GM19035 (cell line): ENCODE results near the gene DOK3.

ENCODE experiments used
- ATAC-seq: cut with Tn5 transposase; IDR thresholded peaks from one replicate; pipeline ENCODE4 v1.9.1; 2021; ENCODE audit not compliant: unreplicated experiment

DOK3 gene

DNA sequence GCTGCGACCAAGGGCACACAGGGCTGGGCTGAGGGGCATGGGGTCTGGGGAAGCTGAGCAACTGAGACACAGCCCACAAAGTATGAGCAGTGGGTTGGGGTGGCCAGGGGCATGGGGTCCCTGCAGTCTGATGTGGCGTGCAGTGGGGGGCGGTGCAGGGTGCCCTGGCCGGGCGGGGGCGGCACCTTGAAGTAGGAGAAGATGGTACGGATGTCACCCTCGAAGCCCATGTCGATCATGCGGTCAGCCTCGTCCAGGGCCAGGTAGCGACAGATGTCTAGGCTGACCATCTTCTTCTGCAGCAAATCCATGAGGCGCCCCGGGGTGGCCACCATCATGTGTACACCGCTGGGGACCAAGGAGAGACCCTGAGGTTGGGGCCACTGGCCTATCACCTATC is 3.9 kb upstream of the DOK3 start:
- no peak for ATAC-seq

DNA sequence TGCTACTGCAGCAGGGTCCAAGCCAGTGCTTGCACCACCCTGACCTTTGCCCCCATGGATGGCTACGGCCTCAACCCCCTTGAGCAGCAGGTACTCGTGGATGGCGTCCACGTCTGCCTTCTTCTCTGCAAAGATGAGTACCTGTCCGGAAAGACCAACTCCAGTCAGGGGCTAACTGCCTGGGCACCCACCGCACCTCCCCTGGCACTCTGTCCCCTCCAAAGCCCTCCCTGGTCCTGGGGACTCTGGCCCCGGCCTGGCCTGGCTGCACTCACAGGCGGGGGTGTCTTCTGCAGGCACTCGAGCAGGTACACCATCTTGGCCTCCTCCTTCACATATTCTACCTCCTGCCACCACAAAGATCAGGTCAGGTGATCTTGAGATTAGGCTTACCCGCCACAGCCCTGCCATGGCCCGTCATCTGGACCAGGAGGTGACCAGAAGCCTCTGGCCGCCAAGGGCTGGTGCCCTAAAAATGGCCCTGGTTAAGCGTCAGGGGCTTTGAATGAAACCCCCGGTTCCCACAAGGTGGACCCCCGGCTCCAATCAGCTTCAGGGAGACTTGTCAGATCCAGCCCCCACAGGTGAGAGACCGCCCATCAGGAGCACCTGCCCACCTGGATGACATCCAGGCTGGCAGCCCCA is 3.2 kb upstream of the DOK3 start:
- ATAC-seq = no peak

DNA sequence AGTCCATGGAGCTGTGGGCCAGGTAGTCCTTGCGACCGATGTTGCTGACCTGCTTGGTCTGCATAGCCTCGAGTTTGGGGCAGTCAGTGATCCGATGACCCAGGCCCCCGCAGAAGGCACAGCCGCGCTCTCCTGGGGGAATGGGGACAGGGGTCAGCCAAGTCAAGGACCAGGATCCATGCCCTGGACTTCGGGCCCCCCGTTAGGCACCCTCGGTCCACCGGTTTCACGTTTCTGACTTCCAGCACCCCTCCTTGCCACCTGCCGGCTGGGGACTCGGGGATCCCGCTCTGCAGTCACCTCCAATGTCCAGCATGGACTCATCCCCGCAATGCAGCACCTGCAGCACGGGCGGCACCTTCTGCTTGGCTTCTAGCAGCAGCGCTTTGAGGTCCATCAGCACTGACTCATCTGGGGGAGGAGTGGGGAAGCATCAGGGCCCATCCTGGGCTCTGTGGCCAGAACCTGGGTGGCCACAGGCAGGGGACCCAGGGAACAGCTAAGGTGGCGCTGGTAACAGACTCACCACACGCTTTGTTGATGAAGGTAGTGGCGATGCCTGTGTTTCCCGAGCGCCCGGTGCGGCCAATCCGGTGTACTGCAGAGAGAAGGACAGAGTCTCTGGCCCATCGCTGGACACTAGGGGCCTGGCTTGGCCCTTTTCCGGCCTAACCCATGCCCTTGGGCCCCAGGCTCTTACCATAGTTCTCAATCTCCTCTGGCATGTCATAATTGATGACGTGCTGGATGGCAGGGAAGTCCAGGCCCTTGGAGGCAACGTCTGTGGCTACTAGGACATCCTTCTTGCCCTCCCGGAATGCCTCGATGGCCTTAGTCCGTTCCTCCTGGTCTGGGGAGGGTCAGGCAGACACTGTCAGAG is 2.4 kb upstream of the DOK3 start:
- ATAC-seq = no peak

DNA sequence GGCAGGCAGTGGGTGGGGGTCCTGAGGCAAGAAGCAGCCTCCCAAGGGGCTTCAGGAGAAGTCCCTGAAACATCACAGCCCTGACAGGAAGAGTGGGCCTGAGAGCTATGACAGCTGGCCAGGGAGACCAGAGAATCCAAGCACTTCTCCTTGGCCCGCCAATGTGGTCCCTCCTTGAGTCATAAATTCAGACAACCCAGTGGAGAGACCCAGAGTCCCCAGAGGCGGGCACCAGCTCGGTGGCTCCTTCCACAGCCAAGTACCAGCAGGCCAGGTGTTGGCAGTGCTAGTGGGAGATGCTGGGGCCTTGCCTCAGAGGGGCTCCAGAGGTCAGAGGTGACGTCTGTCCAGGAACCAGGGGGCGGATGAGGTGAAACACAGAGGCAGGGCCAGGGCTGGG is 1.6 kb upstream of the DOK3 start:
- no peak for ATAC-seq

DNA sequence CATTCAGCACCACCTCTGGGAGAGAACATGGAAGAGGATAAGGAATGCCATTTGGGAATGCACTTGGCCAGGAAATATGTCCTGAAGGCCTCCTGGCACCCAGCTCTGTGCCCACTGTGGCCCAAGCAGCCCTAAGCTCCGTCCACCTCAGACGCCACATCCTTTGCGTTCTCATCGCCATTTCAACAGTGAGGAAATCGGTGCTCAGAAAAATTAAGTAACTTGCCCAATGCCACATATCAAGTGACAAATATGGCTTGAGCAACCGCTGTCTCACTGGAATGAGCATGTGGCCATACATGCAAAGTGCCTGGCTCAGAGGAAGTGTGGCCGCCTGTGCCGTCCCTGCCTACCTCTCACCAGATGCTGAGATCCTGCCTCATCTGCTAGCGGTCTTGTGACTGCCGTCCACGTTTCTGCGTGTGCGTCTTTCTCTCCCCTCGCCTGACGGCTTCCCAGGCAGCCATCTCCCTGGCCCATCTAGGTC is 984 bp upstream of the DOK3 start:
- peak; percentile 39 for ATAC-seq

DNA sequence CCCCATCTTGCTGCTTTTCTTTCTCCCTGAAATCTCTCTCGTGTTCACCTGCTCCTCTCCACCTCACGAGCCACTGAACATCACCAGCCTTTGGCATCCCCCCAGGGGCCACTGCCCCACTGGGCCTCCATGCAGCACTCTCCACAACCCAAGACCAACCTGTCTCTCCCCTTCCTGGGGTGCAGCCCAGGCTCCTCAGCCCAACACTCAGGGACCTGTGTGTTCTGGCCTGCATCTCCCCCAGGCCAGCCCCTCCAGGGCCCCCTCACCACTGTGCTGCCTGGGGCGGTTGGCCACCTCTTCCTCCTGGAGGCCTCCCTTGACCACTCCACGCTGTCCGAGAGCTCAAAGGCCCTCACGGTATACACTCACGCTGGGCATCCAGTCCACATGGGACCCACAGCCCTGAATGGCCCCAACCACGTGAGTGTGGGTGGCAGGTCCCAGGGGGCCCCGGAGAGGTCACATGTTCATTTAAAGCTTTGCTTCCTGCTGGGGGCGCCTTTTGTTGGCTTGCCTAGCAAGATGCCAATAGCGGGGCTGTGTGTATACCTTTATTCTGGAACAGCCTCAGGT is 453 bp upstream of the DOK3 start:
- ATAC-seq = peak; percentile 44

DNA sequence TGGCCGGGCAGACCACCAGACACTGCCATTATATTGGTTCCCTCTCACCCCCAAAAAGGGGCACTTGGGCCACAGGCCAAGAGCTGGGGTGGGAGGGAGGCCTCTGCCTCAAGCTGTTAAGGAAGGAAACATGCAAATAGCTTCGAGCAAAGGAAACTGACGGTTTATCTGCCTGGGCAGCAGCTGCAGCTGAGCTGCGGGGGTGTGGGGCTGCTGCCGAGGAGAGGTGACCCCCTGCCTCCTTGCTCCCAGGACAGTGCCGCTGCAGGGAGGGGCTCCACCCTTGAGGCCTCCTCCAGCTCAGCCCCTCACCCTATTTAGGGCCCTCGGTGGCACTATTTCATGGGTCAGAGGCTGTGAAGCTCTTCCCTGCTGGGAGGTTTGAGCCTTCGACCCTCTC is 789 bp downstream of the DOK3 start:
- ATAC-seq = peak; percentile 35

DNA sequence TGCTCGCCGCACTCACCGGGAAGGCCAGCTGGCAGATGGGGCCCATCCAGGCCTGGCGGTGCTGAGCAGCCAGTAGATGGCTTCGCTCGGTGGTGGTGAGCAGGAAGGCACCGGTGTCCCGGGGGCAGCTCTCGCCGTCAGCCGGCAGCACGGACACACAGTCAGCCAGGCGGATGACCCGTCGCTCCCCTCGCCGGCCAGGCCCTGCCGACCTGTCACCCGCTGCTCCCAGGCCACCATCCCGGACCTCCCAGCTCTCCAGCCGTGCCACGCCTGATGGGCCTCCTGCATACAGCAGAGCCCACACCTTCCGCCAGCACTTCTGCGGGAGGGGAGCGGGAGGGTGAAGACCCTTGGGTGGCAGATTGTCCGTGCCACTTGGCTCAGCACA is 1.4 kb downstream of the DOK3 start:
- ATAC-seq = no peak

DNA sequence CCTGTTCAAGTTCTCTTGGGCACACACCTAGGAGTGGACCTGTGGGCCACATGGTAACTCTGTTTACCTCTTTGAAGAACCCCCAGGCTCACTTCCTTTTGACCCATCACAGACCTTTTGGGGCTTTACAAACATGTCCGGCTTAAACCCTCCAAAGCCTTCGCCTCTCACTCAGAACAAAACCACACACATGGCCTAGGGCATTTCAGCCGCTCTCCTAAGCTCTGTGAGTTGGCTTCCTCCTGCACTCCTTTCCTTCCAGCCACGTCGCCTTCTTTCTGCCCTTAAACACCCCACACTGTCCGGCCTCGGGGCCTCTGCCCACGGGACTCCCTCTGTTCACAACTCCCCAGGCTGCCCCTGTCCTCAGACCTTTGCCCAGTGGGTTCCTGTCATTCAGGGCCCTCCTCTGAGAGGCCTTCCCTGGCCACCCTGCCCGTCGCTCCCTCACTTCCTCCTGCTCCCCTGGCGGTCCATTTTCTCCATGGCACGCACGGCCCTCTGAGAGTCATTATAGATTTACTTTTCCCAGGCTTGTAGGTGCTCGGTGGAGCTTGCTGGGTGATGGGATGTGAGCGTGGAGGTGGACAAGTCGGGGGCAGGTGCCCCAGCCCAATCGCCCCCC is 1.9 kb downstream of the DOK3 start:
- ATAC-seq = no peak

DNA sequence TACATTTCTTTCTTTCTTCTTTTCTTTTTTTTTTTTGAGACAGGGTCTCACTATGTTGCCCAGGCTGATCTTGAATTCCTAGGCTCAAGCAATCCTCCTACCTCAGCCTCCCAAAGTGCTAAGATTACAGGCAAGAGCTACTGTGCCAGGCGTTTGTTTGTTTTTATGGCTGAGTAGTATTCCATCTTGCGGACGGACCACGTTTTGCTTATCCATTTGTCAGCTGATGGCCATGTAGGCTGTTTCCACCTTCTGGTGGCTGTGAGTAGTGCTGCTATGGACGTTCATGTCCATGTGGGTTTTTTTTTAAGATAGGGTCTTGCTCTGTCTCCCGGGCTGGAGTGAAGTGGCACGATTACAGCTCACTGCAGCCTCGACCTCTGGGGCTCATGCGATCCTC is 2.5 kb downstream of the DOK3 start:
- no peak for ATAC-seq

DNA sequence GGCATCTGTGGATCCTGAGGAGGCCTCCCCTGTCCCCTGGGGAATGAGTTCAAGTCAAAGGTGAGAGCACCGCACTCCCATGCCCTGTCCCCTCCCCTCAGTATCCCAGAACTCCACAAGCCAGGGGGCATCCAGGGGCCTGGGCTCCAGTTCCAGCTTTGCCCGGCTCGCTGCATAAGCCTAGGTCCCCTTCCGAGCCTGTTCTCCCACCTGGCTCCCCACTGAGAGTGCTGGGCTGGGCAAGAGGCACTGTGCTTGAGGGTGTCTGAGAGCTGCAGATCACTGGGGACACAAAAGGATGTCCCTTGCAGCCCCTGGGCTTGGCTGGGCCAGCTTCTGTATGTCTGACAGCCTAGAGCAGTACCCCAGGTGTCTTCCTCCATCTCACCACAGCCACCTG is 4.6 kb downstream of the DOK3 start:
- ATAC-seq = no peak

DNA sequence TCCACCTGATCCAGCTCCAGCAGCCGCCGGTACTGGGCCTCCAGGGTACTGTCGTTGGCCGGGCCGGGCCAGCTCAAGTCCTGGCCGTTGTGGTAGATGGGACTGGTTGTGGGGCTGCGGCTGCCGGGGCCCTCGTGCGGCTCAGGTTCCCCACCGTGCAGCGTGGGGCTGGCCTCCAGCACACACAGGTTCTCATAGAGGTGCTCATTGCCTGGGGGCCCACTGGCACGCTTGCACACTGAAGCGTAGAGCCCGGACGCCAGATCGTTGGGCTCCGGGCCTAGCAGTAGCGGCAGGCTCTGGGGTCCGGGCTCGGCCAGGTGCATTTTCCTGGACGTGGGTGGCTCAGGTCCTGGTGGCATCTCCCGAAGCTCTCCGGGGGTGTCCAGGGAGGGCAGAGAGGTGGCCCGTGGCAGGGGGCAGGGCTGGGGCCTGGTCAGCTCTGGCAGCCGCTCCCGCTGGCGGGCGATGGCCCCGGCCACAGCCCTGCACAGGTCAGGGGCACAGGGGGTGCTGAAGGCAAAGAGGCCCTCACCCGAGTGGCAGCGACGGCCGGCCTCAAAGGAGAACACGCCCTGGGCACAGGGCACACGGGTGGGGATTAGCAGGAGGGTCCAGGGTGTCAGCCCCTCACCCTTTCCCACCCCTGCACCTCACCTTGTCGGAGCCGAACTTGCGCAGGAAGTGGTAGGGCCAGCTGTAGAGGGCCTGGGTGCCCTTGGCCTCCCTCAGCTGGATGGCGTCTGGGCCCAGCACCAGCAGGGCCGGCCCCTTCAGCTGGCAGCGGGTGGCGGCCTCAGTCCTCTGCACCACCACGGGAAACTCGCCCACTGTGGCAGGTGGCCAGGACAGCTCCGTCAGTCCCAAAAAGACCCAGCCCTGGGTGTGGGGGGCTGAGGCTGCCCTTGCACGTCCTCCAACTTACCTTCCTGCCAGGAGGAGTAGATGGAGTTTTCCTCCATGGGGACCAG is 5.3 kb downstream of the DOK3 start:
- no peak for ATAC-seq

DNA sequence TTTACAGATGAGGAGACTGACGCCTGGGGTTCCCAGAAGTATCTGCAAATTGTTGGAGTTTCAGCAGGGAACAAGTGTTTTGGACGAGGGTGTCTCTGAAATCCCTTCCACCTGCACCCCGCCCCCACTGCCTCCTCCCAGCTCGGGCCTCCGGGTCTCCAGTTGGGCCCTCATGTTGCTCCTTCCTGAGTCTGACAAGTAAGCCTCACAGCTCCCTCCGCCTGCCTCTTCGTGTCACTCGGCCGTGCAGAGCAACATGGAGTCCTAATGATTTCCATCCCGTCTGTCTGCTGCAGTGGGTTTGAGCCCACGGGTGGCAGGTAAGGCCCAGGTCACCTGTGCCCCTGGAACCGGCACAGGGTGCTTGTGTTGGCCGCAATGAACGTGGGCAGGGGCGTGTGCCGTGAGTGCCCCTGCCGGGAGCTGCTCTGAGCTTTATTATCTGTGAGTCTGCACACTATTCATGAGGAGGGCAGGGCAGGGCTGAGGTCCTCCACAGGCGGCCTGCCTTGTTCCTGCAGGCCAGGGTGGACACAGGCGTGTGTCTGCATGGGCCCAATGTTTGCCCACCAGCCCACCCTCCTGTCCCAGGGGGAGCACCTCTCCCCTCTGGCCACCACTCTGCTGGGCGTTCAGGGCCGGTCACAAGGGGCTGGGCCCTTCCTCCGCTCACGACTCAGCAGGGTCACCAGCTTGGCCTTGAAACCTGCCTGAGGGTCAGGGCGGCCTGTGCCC is 6.1 kb downstream of the DOK3 start:
- ATAC-seq = no peak

DNA sequence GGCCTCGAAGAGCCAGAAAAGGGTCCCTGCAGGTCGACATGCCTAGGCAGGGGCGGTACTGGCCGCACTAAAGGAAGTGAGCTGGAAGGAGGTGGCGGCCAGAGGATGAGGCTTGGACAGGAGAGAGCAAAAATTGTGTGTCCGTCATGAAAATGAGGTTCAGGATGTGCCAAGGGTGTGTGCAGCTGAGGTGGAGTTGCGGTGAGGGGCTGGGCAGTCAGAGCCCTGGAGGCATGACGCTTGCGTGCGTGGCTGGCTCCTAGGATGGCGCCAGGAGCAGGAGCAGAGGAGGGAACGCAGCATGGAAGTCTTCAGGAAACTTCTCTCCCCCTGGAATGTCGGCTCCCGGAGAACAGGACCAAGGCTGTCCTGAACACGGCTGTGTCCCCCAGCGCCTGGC is 6.7 kb downstream of the DOK3 start:
- ATAC-seq = no peak

DNA sequence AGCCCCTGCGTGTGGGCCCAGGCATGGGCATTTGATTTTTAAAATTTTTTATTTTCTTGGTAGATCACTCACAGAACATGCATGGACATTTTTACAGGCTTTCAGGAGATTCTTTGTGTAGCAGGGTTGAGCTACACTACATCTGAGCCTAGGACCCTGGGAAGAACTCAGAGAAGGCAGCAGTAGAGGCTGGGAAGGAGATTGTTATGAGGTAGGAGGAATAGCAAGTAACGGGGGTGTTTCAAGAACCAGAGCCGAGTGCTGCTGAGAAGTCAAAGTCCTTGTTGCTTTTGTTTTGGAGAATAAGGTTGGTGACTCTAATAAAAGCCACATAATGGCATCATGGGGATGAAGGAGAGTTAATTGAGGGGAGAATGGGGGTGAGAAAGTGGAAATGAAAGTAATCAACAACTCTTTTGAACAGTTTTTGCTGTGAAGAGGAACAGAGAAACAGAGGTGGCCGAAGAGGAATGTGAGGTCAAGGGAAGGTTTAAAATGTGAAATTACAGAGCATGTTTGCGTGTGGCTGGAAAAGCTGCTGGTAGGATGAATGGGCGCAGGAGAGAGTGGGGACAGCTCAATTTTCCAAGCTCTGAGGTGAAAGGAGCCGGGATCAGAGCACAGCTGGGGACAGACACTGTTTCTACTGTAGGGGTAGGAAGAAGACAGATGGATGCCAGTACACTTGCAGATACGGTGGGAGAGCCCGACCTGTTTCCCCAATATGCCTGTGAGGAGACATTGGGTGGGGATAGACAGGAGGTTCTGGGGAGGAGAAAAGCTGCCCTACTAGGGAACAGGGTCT is 7.5 kb downstream of the DOK3 start:
- no peak for ATAC-seq

DNA sequence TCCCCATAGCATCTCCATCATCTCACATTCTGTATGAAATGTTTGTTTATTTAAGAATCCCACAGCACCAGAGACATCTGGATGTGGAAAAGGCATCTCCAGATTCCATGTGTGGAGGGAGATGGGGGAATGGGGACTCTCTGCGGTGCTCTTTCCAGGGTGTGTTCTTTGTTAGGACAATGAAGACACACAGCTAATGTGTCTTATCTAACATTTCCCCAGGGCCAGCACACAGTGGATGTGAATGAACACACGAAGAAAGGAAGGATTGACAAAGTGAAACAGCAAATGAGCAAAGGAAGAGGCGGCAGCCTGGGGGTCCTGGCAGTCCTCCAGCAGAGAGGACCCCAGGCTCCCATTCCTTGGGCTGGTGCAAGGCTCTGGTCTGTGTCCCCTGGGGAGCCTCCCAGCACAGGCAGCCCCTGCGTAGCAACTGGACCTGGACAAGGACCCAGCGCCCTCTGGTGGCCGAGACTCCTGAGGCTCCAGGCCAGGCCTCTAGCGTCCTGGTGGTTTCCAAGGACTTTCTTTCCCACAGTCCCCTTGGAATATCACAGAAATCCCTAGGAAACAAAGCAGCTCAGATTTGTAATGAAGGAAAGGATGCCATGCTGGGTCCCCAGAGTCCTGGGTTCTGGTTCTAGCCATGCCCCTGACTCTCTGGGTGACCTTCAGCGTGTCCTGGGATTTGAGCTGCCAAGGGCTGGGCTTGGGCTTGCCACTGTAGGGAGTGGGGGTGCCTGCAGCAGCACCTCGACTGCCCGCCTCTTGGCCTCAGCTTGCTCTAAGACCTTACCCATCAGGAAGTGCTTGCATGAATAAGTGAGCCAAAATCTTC is 8.7 kb downstream of the DOK3 start:
- no peak for ATAC-seq

DNA sequence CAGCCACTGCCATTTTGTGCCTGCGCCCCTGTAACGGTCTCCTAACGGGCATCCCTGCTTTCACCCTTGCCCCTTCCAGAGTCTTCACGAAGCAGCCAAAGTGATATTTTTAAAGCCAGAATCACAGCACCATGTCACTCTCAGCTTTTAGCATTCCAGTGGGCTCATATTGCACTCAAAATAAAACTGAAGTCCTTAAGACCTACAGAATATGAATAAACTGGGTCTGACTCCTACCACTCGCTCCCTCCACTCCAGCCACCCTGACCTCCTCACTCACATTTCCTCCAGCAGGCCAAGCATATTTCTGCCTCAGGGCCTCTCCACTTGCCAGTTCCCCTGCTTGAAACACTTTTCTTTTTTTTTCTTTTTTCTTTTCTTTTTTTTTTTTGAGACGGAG is 9.8 kb downstream of the DOK3 start:
- no peak for ATAC-seq
